ENCODE results near the gene LRRC3C. TPM values are rescaled to one million over a fixed set of nuclear protein-coding genes. Genes with fewer than 3 reads are reported as not detected.

Gene LRRC3C
- total and polyA plus RNA-seq, 8 donors: not detected

GRCh38 chr17:39939106-39939505 is 11.6 kb downstream of the LRRC3C start:
- TF ChIP-seq, protein P1, sequence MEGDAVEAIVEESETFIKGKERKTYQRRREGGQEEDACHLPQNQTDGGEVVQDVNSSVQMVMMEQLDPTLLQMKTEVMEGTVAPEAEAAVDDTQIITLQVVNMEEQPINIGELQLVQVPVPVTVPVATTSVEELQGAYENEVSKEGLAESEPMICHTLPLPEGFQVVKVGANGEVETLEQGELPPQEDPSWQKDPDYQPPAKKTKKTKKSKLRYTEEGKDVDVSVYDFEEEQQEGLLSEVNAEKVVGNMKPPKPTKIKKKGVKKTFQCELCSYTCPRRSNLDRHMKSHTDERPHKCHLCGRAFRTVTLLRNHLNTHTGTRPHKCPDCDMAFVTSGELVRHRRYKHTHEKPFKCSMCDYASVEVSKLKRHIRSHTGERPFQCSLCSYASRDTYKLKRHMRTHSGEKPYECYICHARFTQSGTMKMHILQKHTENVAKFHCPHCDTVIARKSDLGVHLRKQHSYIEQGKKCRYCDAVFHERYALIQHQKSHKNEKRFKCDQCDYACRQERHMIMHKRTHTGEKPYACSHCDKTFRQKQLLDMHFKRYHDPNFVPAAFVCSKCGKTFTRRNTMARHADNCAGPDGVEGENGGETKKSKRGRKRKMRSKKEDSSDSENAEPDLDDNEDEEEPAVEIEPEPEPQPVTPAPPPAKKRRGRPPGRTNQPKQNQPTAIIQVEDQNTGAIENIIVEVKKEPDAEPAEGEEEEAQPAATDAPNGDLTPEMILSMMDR (IDR thresholded peaks at IDR 0.05): no peak
- Histone ChIP-seq H3K27ac (no peak overlapping the region), H3K4me3 (no peak overlapping the region), H3K4me1 (no peaks in the 10 kb centered on the region), H3K27me3 (no peaks in the 10 kb centered on the region), H3K36me3 (no peaks in the 10 kb centered on the region), H3K9me3 (no peaks in the 10 kb centered on the region)
- 83 to 89% methylated on average over 3 of the region's 3 CpGs for WGBS, 2 donors
- DNase-seq (no peak), ATAC-seq (no peak), FAIRE-seq (no peak)
- intact Hi-C loops (cut with DNase I): no loop called here

DNA sequence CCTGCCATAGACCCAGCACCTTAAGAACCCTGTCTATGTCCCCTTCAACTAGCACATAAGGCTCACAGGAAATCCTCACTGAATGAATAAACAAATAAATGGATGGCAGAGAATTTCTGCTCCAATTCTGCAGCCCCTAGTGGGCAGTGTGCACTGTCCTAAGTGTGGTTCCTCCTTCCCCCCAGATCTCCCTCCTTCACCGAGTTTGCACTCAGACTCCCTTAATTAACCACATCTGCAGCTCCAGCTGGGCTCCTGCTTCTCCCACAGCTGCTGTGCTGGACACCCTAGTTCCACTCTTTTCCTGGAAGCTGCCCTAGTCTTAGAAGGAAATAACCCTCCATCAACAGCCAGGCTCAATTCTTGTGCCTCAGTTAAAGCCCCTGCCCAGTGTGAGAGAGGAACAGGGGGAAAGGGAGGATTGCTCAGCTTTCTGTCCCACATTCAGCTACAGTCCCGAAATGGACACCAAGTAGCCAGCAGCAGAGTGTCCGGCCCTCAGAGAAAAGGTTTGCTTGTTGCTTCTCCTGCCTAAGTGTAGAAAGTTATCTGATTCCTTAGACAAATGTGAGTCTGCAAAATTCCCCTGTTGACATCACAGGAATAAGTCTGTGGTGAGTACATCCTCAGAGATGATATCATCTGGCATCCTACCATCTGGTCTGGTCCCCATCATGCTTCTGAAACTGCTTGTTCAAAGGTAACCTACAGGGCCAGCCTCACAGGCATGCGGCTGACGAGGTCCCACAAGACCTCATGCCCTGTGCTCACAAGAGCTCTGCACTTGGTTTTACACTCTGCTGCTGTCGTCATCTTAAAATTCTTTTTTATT is 12.3 kb downstream of the LRRC3C start:
- DNase-seq (no peak), ATAC-seq (peak in 3 of 4 donors; percentile 25 to 65 (median 42)), FAIRE-seq (no peak)
- no peaks in the 10 kb centered on the region for H3K36me3 ChIP-seq
- intact Hi-C loops (cut with DNase I): no loop called here
- TF ChIP-seq, protein P1 (IDR thresholded peaks at IDR 0.05): no peak
- no peaks in the 10 kb centered on the region for H3K9me3 ChIP-seq
- WGBS, 2 donors: 54 to 64% methylated on average over 6 of the region's 6 CpGs
- H3K4me3 ChIP-seq: no peak overlapping the region
- H3K4me1 ChIP-seq: no peaks in the 10 kb centered on the region
- no peak overlapping the region for H3K27ac ChIP-seq
- H3K27me3 ChIP-seq: no peaks in the 10 kb centered on the region

- no peak overlapping the region for H3K4me3 ChIP-seq
- 81 to 86% methylated on average over 14 of the region's 14 CpGs for WGBS, 2 donors
- ATAC-seq: no peak
- FAIRE-seq: no peak
- H3K27me3 ChIP-seq: no peaks in the 10 kb centered on the region
- H3K9me3 ChIP-seq: no peaks in the 10 kb centered on the region
- no peak for DNase-seq
- H3K27ac ChIP-seq: no peak overlapping the region
- intact Hi-C loops (cut with DNase I): no loop called here
- H3K4me1 ChIP-seq: no peaks in the 10 kb centered on the region
- no peaks in the 10 kb centered on the region for H3K36me3 ChIP-seq
- TF ChIP-seq, protein P1 (IDR thresholded peaks at IDR 0.05): no peak
Observed at GRCh38 chr17:39943702-39944392, 16.3 kb downstream of the LRRC3C start.

DNA sequence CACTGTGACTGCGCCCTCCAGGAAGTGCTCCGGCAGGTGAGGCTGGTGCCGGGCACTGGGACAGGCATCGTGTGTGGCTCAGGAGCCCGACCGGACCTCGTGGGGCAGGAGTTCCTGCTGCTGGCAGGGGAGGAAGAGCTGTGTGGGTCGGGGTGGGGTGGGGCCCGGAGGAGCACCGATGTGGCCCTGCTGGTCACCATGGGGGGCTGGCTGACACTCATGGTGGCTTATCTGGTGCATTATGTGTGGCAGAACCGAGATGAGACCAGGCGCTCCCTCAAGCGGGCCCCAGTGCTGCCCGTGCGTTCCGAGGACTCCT is 16.8 kb downstream of the LRRC3C start:
- Histone ChIP-seq H3K9me3 (no peaks in the 10 kb centered on the region), H3K27ac (no peak overlapping the region), H3K36me3 (no peaks in the 10 kb centered on the region), H3K27me3 (no peaks in the 10 kb centered on the region), H3K4me1 (no peaks in the 10 kb centered on the region), H3K4me3 (no peak overlapping the region)
- WGBS, 2 donors: 73 to 81% methylated on average over 16 of the region's 16 CpGs
- intact Hi-C loops (cut with DNase I): no loop called here
- no peak for ATAC-seq
- TF ChIP-seq, protein P1 (IDR thresholded peaks at IDR 0.05): no peak
- DNase-seq: no peak
- no peak for FAIRE-seq
